ENCODE measurements around the gene SPNS2. TPM values are rescaled to one million over a fixed set of nuclear protein-coding genes. Genes with fewer than 3 reads are reported as not detected.

SPNS2 gene
- total and polyA plus RNA-seq, 10 of the 15 experiments (the other 5 are each of a cell fraction or from before 2014, with no cell fraction given) = 0.04 to 1.1 (median 0.23) TPM; not detected in 2

DNA sequence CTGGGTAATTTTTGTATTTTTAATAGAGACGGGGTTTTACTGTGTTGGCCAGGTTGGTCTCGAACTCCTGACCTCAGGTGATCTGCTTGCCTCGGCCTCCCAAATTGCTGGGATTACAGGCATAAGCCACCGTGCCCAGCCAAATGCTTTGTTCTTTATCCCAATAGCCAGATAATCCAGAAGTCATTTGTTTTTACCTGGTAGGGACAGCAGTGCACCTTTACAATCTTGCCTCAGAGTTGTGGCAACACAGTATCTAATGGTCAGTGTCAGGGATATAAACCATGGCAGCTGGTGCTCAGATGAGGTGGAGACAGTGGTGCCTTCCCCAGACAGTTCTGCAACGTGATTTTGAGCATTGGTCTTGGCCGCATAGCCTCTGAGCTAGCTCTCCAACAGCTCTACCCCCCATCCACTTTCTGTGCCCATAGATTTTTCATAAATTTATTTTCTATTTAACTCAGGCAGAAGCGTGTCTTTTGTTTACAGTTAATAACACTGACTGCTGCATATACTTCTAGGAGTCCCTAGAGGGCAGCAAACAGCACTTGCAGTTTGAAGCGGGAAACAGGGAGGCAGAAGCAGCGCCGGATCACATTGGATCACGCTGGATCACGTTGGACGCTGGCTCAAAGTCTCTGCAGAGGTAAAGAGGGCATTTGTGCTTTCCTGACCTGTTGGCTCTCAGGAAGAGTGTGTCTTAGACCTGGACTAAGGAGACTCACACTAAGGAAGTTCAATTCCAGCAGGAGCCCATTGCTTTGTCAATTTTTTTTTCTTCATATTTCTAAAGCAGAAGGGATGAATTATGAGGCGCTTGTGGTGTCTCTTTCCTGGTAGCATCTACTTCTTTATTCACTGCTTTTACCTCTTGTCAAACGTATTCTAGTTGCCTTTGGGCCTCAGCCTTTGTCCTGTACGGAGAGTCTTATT is 66.8 kb downstream of the SPNS2 start (continued):
- TF ChIP-seq, protein P1, sequence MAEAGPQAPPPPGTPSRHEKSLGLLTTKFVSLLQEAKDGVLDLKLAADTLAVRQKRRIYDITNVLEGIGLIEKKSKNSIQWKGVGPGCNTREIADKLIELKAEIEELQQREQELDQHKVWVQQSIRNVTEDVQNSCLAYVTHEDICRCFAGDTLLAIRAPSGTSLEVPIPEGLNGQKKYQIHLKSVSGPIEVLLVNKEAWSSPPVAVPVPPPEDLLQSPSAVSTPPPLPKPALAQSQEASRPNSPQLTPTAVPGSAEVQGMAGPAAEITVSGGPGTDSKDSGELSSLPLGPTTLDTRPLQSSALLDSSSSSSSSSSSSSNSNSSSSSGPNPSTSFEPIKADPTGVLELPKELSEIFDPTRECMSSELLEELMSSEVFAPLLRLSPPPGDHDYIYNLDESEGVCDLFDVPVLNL (IDR thresholded peaks at IDR 0.05; ENCODE audit: low read depth, low read length) = 0 out of 2 replicates have a peak, but pooled peaks have one; percentile 40
- TF ChIP-seq YY1 (IDR thresholded peaks at IDR 0.05; ENCODE audit: low read depth, low read length) = 0 out of 2 replicates have a peak, but pooled peaks have one; percentile 41
- TF ChIP-seq IKZF1 (conservative IDR thresholded peaks at IDR 0.05) = 0 out of 2 replicates have a peak, but pooled peaks have one; percentile 28
- TF ChIP-seq RBBP5 (conservative IDR thresholded peaks at IDR 0.05) = no peak
- TF ChIP-seq PAX8 (IDR thresholded peaks at IDR 0.05) = no peak
- no peak for TF ChIP-seq MTA3 (IDR thresholded peaks at IDR 0.05; ENCODE audit: borderline replicate concordance, low read length)

DNA sequence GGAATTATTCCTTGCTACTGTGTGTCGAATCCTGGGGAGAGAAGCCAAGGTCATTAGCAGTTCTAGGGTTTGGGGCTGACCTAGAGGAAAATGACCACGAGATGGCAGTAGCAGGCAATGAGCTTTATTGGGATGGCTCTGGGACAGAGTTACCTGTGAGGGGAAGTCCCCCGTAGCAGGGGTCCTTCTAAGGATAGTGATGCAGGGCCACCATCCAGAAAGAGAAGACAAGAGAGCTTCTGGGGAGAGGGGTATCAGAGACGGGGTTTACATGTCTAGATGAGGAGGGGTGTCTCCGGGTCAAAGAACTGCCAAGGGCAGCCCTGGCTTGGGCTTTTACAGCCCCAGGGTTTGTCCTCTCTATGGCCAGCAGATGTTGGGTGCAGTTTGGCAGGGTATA is 68.1 kb downstream of the SPNS2 start:
- CTCF ChIA-PET = interaction anchor here (0.6 to 6.3 kb wide), 49 partner anchors 12 to 496 kb away, joined by 3 to 135 read pairs (median 4); partner anchors contain the start of genes C17orf107, CHRNE and MYBBP1A
- POLR2A ChIA-PET = interaction anchor here (0.6 to 0.8 kb wide), 2 partner anchors 12 to 69 kb away, joined by 3 read pairs; partner anchors contain the start of gene MYBBP1A
- peak; percentile 75 for ATAC-seq
- no peaks in the 10 kb centered on the region for H3K79me2 ChIP-seq (ENCODE audit: control insufficient read depth, insufficient read depth, low read length)
- H3K4me1 ChIP-seq (ENCODE audit: control insufficient read depth, insufficient read depth, low read length) = peaks cover 20% of the 10 kb centered on the region
- SMC1A ChIA-PET (ENCODE audit: uncharacterized antibody, unreplicated experiment) = interaction anchor here (0.7 to 2.1 kb wide), 11 partner anchors 31 to 336 kb away, joined by 3 to 31 read pairs (median 3); partner anchors contain the start of genes CHRNE and PELP1
- intact Hi-C loops (cut with micrococcal nuclease; ENCODE audit: unreplicated experiment) (loop anchor here (1.0 to 10.0 kb wide), 3 partner anchors 60 to 322 kb away; no protein-coding TSS in a partner anchor), in situ Hi-C loops (cut with MboI) (loop anchor here (5.0 kb wide), 1 partner anchor 56 kb away; no protein-coding TSS in a partner anchor)
- H2AFZ ChIP-seq (ENCODE audit: control insufficient read depth, low read depth, low read length) = no peak overlapping the region
- RAD21 ChIA-PET (ENCODE audit: unreplicated experiment) = interaction anchor here (0.5 to 2.2 kb wide), 9 partner anchors 10 to 304 kb away, joined by 3 to 24 read pairs (median 4); no protein-coding TSS in a partner anchor
- no TSS peak for BruUV-seq (replicated peaks)
- no peaks in the 10 kb centered on the region for H4K20me1 ChIP-seq (ENCODE audit: control insufficient read depth, insufficient read depth)
- DNase-seq (ENCODE audit: low read depth, low spot score) = no peak
- no peak overlapping the region for H3K4me2 ChIP-seq (ENCODE audit: control insufficient read depth, insufficient read depth)
- no peaks in the 10 kb centered on the region for H3K36me3 ChIP-seq (ENCODE audit: control insufficient read depth in 2 of 2, insufficient read depth in 2 of 2, low read length in 1 of 2)
- H3K9ac ChIP-seq (ENCODE audit: control insufficient read depth, insufficient read depth, low read length) = no peak overlapping the region
- no peak overlapping the region for H3K27ac ChIP-seq (ENCODE audit: control insufficient read depth, insufficient read depth)
- WGBS (ENCODE audit: insufficient coverage, insufficient replicate concordance, low lambda C conversion rate, missing lambda C conversion rate) = 1% methylated on average over 5 of the region's 5 CpGs
- no peak overlapping the region for H3K4me3 ChIP-seq
- no peaks in the 10 kb centered on the region for H3K27me3 ChIP-seq (replicated peaks in 1 of 2; ENCODE audit: control insufficient read depth in 2 of 2, insufficient read depth in 2 of 2, low read length in 1 of 2)
- no peaks in the 10 kb centered on the region; the same call in 1 of the 3 replicates for H3K9me3 ChIP-seq (replicated peaks; ENCODE audit: control insufficient read depth, insufficient read depth, low read length)
- FAIRE-seq = peak; percentile 88
- peak; percentile 78 for TF ChIP-seq RAD21 (IDR thresholded peaks at IDR 0.05; ENCODE audit: insufficient read depth, low read depth, low read length)
- TF ChIP-seq ZNF384 (IDR thresholded peaks at IDR 0.05; ENCODE audit: borderline replicate concordance, low read depth, low read length) = no peak
- no peak for TF ChIP-seq IRF4 (IDR thresholded peaks at IDR 0.05; ENCODE audit: low read depth, low read length)
- peak; percentile 61 to 79 (median 78) for TF ChIP-seq CTCF (IDR thresholded peaks at IDR 0.05 in 2 of 3, conservative IDR thresholded peaks at IDR 0.05 in 1 of 3; ENCODE audit: control insufficient read depth in 2 of 3, extremely low read depth in 1 of 3, insufficient read depth in 1 of 3, low read depth in 3 of 3, low read length in 3 of 3)
- TF ChIP-seq YY1 (IDR thresholded peaks at IDR 0.05; ENCODE audit: low read depth, low read length) = 0 out of 2 replicates have a peak, but pooled peaks have one; percentile 10
- TF ChIP-seq TBL1XR1 (IDR thresholded peaks at IDR 0.05; ENCODE audit: low read depth, low read length) = no peak
- TF ChIP-seq MEF2A (IDR thresholded peaks at IDR 0.05; ENCODE audit: insufficient read depth, low read depth, low read length) = no peak
- TF ChIP-seq, protein P2, sequence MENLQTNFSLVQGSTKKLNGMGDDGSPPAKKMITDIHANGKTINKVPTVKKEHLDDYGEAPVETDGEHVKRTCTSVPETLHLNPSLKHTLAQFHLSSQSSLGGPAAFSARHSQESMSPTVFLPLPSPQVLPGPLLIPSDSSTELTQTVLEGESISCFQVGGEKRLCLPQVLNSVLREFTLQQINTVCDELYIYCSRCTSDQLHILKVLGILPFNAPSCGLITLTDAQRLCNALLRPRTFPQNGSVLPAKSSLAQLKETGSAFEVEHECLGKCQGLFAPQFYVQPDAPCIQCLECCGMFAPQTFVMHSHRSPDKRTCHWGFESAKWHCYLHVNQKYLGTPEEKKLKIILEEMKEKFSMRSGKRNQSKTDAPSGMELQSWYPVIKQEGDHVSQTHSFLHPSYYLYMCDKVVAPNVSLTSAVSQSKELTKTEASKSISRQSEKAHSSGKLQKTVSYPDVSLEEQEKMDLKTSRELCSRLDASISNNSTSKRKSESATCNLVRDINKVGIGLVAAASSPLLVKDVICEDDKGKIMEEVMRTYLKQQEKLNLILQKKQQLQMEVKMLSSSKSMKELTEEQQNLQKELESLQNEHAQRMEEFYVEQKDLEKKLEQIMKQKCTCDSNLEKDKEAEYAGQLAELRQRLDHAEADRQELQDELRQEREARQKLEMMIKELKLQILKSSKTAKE (IDR thresholded peaks at IDR 0.05; ENCODE audit: low read depth, poor library complexity, severe bottlenecking) = no peak
- peak; percentile 77 for TF ChIP-seq SMC3 (IDR thresholded peaks at IDR 0.05; ENCODE audit: borderline replicate concordance, low read length)
- no peak for TF ChIP-seq CREB1 (IDR thresholded peaks at IDR 0.05; ENCODE audit: low read depth)
